ENCODE data around the gene KIF16B. TPM values are rescaled to one million over a fixed set of nuclear protein-coding genes. Genes with fewer than 3 reads are reported as not detected.
"Not testable (repeated sequence)": the region's sequence is repeated elsewhere in the genome, so short reads cannot be mapped to it uniquely, and the experiment has no call there.

Gene KIF16B
- total RNA-seq, 2 experiments from 2014 or later: 7.5 to 8.7 TPM

GRCh38 chr20:16531485-16531884 lies 41.8 kb downstream of the KIF16B start:
- POLR2A ChIA-PET: no interaction called here
- no peaks in the 10 kb centered on the region for H3K4me1 Mint-ChIP-seq
- no peak overlapping the region for H3K4me3 Mint-ChIP-seq
- CTCF ChIA-PET: interaction anchor here (1.0 to 1.3 kb wide), 2 partner anchors 12 to 15 kb away, joined by 3 read pairs; no protein-coding TSS in a partner anchor
- no peak overlapping the region for H3K27ac Mint-ChIP-seq
- DNase-seq: no peak
- ATAC-seq: no peak
- H3K9me3 Mint-ChIP-seq (ENCODE audit: low read depth): no peaks in the 10 kb centered on the region
- intact Hi-C loops (cut with DNase I, micrococcal nuclease): no loop called here
- H3K27me3 Mint-ChIP-seq: no peaks in the 10 kb centered on the region
- H3K36me3 Mint-ChIP-seq (ENCODE audit: low read depth): peaks cover 12% of the 10 kb centered on the region

- intact Hi-C loops (cut with DNase I, micrococcal nuclease): no loop called here
- no peaks in the 10 kb centered on the region for H3K4me1 Mint-ChIP-seq
- ChIA-PET POLR2A (no interaction called here), CTCF (interaction anchor here (1.3 kb wide), 1 partner anchor 11 kb away, joined by 3 read pairs; no protein-coding TSS in a partner anchor)
- H3K4me3 Mint-ChIP-seq: no peak overlapping the region
- H3K27ac Mint-ChIP-seq: no peak overlapping the region
- no peaks in the 10 kb centered on the region for H3K9me3 Mint-ChIP-seq (ENCODE audit: low read depth)
- no peak for ATAC-seq
- peaks cover 18% of the 10 kb centered on the region for H3K36me3 Mint-ChIP-seq (ENCODE audit: low read depth)
- no peaks in the 10 kb centered on the region for H3K27me3 Mint-ChIP-seq
- DNase-seq: no peak
These were observed 43.0 kb downstream of the KIF16B start for GRCh38 chr20:16530201-16530681.

- H3K4me3 Mint-ChIP-seq: no peak overlapping the region
- ChIA-PET CTCF (no interaction called here), POLR2A (no interaction called here)
- DNase-seq (no peak), ATAC-seq (no peak)
- H3K27ac Mint-ChIP-seq: no peak overlapping the region
- peaks cover 35% of the 10 kb centered on the region for H3K36me3 Mint-ChIP-seq (ENCODE audit: low read depth)
- no peaks in the 10 kb centered on the region for H3K4me1 Mint-ChIP-seq
- intact Hi-C loops (cut with DNase I, micrococcal nuclease): no loop called here
- H3K9me3 Mint-ChIP-seq (ENCODE audit: low read depth): peaks cover 2% of the 10 kb centered on the region
- no peaks in the 10 kb centered on the region for H3K27me3 Mint-ChIP-seq
These were observed 45.2 kb downstream of the KIF16B start for GRCh38 chr20:16528078-16528477.

GRCh38 chr20:16527438-16527837 lies 45.8 kb downstream of the KIF16B start:
- DNase-seq (no peak), ATAC-seq (no peak)
- H3K9me3 Mint-ChIP-seq (ENCODE audit: low read depth): peaks cover 2% of the 10 kb centered on the region
- H3K4me3 Mint-ChIP-seq: no peak overlapping the region
- H3K36me3 Mint-ChIP-seq (ENCODE audit: low read depth): peaks cover 35% of the 10 kb centered on the region
- ChIA-PET CTCF (interaction anchor here (0.7 kb wide), 1 partner anchor 11 kb away, joined by 3 read pairs; no protein-coding TSS in a partner anchor), POLR2A (no interaction called here)
- intact Hi-C loops (cut with DNase I, micrococcal nuclease): no loop called here
- H3K27ac Mint-ChIP-seq: no peak overlapping the region
- no peaks in the 10 kb centered on the region for H3K4me1 Mint-ChIP-seq
- no peaks in the 10 kb centered on the region for H3K27me3 Mint-ChIP-seq

GRCh38 chr20:16526433-16527380 lies 46.5 kb downstream of the KIF16B start:
- ChIA-PET CTCF (interaction anchor here (0.7 kb wide), 1 partner anchor 10 kb away, joined by 3 read pairs; no protein-coding TSS in a partner anchor), POLR2A (no interaction called here)
- Mint-ChIP-seq H3K4me3 (no peak overlapping the region), H3K36me3 (ENCODE audit: low read depth) (peaks cover 35% of the 10 kb centered on the region), H3K27ac (no peak overlapping the region), H3K4me1 (no peaks in the 10 kb centered on the region), H3K27me3 (no peaks in the 10 kb centered on the region), H3K9me3 (ENCODE audit: low read depth) (peaks cover 2% of the 10 kb centered on the region)
- DNase-seq: no peak
- intact Hi-C loops (cut with DNase I, micrococcal nuclease): no loop called here
- ATAC-seq: no peak

GRCh38 chr20:16522651-16523050 lies 50.6 kb downstream of the KIF16B start:
- H3K4me1 Mint-ChIP-seq; ATAC-seq; H3K4me3 Mint-ChIP-seq; DNase-seq; H3K27ac Mint-ChIP-seq; POLR2A ChIA-PET; intact Hi-C loops (cut with DNase I, micrococcal nuclease); H3K27me3 Mint-ChIP-seq; H3K9me3 Mint-ChIP-seq (ENCODE audit: low read depth); CTCF ChIA-PET: not testable (repeated sequence)
- peaks cover 33% of the 10 kb centered on the region for H3K36me3 Mint-ChIP-seq (ENCODE audit: low read depth)

- DNase-seq (no peak), ATAC-seq (no peak)
- POLR2A ChIA-PET: no interaction called here
- Mint-ChIP-seq H3K27ac (no peak overlapping the region), H3K4me3 (no peak overlapping the region), H3K4me1 (no peaks in the 10 kb centered on the region), H3K27me3 (no peaks in the 10 kb centered on the region), H3K9me3 (ENCODE audit: low read depth) (peaks cover 2% of the 10 kb centered on the region), H3K36me3 (ENCODE audit: low read depth) (peaks cover 18% of the 10 kb centered on the region)
- CTCF ChIA-PET: interaction anchor here (0.6 to 0.7 kb wide), 2 partner anchors 241 to 326 kb away, joined by 3 to 4 read pairs; no protein-coding TSS in a partner anchor
- intact Hi-C loops (cut with DNase I, micrococcal nuclease): no loop called here
These were observed 53.1 kb downstream of the KIF16B start for GRCh38 chr20:16520154-16520553.

- H3K36me3 Mint-ChIP-seq (ENCODE audit: low read depth): peaks cover 13% of the 10 kb centered on the region
- H3K27me3 Mint-ChIP-seq; H3K4me1 Mint-ChIP-seq; H3K27ac Mint-ChIP-seq; H3K4me3 Mint-ChIP-seq; H3K9me3 Mint-ChIP-seq (ENCODE audit: low read depth); POLR2A ChIA-PET; DNase-seq; ATAC-seq: not testable (repeated sequence)
- intact Hi-C loops (cut with DNase I, micrococcal nuclease): loop anchor here in 1 of 2 experiments (2.0 kb wide), 1 partner anchor 301 kb away; no protein-coding TSS in a partner anchor
- CTCF ChIA-PET: interaction anchor here (0.6 to 0.7 kb wide), 3 partner anchors 11 to 326 kb away, joined by 3 to 4 read pairs (median 3); no protein-coding TSS in a partner anchor
These were observed 53.6 kb downstream of the KIF16B start for GRCh38 chr20:16519673-16520072.

GRCh38 chr20:16518784-16519084 lies 54.5 kb downstream of the KIF16B start:
- Mint-ChIP-seq H3K4me1 (no peaks in the 10 kb centered on the region), H3K9me3 (ENCODE audit: low read depth) (no peaks in the 10 kb centered on the region), H3K27ac (no peak overlapping the region), H3K27me3 (no peaks in the 10 kb centered on the region), H3K4me3 (no peak overlapping the region), H3K36me3 (ENCODE audit: low read depth) (peaks cover 4% of the 10 kb centered on the region)
- ChIA-PET POLR2A (no interaction called here), CTCF (interaction anchor here (1.2 kb wide), 1 partner anchor 303 kb away, joined by 3 read pairs; no protein-coding TSS in a partner anchor)
- ATAC-seq (no peak), DNase-seq (no peak)
- intact Hi-C loops (cut with DNase I, micrococcal nuclease): loop anchor here (1.0 to 2.0 kb wide), 2 partner anchors 243 to 302 kb away; no protein-coding TSS in a partner anchor

GRCh38 chr20:16517946-16518783 lies 55.1 kb downstream of the KIF16B start:
- Mint-ChIP-seq H3K4me3 (no peak overlapping the region), H3K4me1 (no peaks in the 10 kb centered on the region), H3K27ac (no peak overlapping the region), H3K27me3 (no peaks in the 10 kb centered on the region), H3K9me3 (ENCODE audit: low read depth) (no peaks in the 10 kb centered on the region), H3K36me3 (ENCODE audit: low read depth) (peaks cover 2% of the 10 kb centered on the region)
- POLR2A ChIA-PET: no interaction called here
- peak; percentile 48 for DNase-seq
- intact Hi-C loops (cut with DNase I, micrococcal nuclease): loop anchor here (1.0 to 2.0 kb wide), 2 partner anchors 243 to 303 kb away; no protein-coding TSS in a partner anchor
- CTCF ChIA-PET: interaction anchor here (0.7 to 2.6 kb wide), 4 partner anchors 239 to 304 kb away, joined by 3 to 10 read pairs (median 4); no protein-coding TSS in a partner anchor
- ATAC-seq: peak; percentile 58

GRCh38 chr20:16516794-16517193 lies 56.5 kb downstream of the KIF16B start:
- Mint-ChIP-seq H3K36me3 (ENCODE audit: low read depth) (peaks cover 6% of the 10 kb centered on the region), H3K4me3 (no peak overlapping the region), H3K27me3 (no peaks in the 10 kb centered on the region), H3K4me1 (no peaks in the 10 kb centered on the region), H3K9me3 (ENCODE audit: low read depth) (no peaks in the 10 kb centered on the region), H3K27ac (no peak overlapping the region)
- ATAC-seq: no peak
- ChIA-PET CTCF (interaction anchor here (1.0 to 2.6 kb wide), 3 partner anchors 11 to 244 kb away, joined by 3 to 10 read pairs (median 3); no protein-coding TSS in a partner anchor), POLR2A (no interaction called here)
- intact Hi-C loops (cut with DNase I, micrococcal nuclease): no loop called here
- DNase-seq: no peak

Measured in activated CD4-positive, alpha-beta T cell treated with anti-CD3 and anti-CD28 coated beads for 36 hours (primary cell).